Stimulated activated CD4-positive, alpha-beta T cell treated with anti-CD3 and anti-CD28 coated beads, Interleukin-2, amount 100 ng/mL, for 48 hours (primary cell): ENCODE results near the gene GPR39.

Source experiments
- DNase-seq, 2 donors: peaks; one replicate each; pipeline ENCODE4 v3.0.0-alpha.2; 2020

GPR39 gene

GRCh38 chr2:132415256-132415914 is 1.2 kb upstream of the GPR39 start:
- DNase-seq = no peak

GRCh38 chr2:132415915-132416722 is 486 bp upstream of the GPR39 start:
- no peak for DNase-seq

- no peak for DNase-seq
These were observed 928 bp downstream of the GPR39 start for GRCh38 chr2:132417430-132418035.

GRCh38 chr2:132419235-132419634 is 2.6 kb downstream of the GPR39 start:
- DNase-seq = no peak

GRCh38 chr2:132419941-132420340 is 3.3 kb downstream of the GPR39 start:
- no peak for DNase-seq

- no peak for DNase-seq
These were observed 4.5 kb downstream of the GPR39 start for GRCh38 chr2:132420816-132421805.

- no peak for DNase-seq
These were observed 6.1 kb downstream of the GPR39 start for GRCh38 chr2:132422736-132423135.

GRCh38 chr2:132424526-132425121 is 8.0 kb downstream of the GPR39 start:
- DNase-seq = no peak

- no peak for DNase-seq
These were observed 9.4 kb downstream of the GPR39 start for GRCh38 chr2:132426033-132426432.

- DNase-seq = no peak
These were observed 10.1 kb downstream of the GPR39 start for GRCh38 chr2:132426656-132427055.

- DNase-seq = no peak
These were observed 12.7 kb downstream of the GPR39 start for GRCh38 chr2:132429351-132429750.

- DNase-seq = no peak
These were observed 13.5 kb downstream of the GPR39 start for GRCh38 chr2:132429941-132430573.

GRCh38 chr2:132430895-132431294 is 14.3 kb downstream of the GPR39 start:
- DNase-seq = no peak

- no peak for DNase-seq
These were observed 21.5 kb downstream of the GPR39 start for GRCh38 chr2:132437852-132438669.

GRCh38 chr2:132438691-132439090 is 22.1 kb downstream of the GPR39 start:
- DNase-seq = no peak

- DNase-seq = no peak
These were observed 23.2 kb downstream of the GPR39 start for GRCh38 chr2:132439703-132440398.

- DNase-seq = no peak
These were observed 24.4 kb downstream of the GPR39 start for GRCh38 chr2:132441051-132441450.

GRCh38 chr2:132442278-132442677 is 25.7 kb downstream of the GPR39 start:
- no peak for DNase-seq

GRCh38 chr2:132443106-132443505 is 26.5 kb downstream of the GPR39 start:
- no peak for DNase-seq

GRCh38 chr2:132446444-132446843 is 29.8 kb downstream of the GPR39 start:
- DNase-seq = no peak
